ENCODE measurements around the gene ZNF516. TPM values are rescaled to one million over a fixed set of nuclear protein-coding genes. Genes with fewer than 3 reads are reported as not detected.
A peak's percentile ranks its signal among the peaks of the same experiment; 100 is the strongest.

Gene ZNF516
- total and polyA plus RNA-seq, 2 of the 13 experiments (the other 11 are each of a cell fraction or from before 2014, with no cell fraction given) = 16.6 to 18.7 TPM

- no peak for TF ChIP-seq AHDC1 (CRISPR knock-in tag; IDR thresholded peaks at IDR 0.05; ENCODE audit: borderline replicate concordance)
- no peak for TF ChIP-seq NFRKB (IDR thresholded peaks at IDR 0.05)
- peak; percentile 54; the same call in 1 of the 2 replicates for TF ChIP-seq MAX (IDR thresholded peaks at IDR 0.05)
- TF ChIP-seq ZNF792 (CRISPR knock-in tag; IDR thresholded peaks at IDR 0.05) = 0 out of 2 replicates have a peak, but pooled peaks have one; percentile 23
- TF ChIP-seq ZNF383 (CRISPR knock-in tag; IDR thresholded peaks at IDR 0.05; ENCODE audit: borderline replicate concordance) = no peak
- TF ChIP-seq PHF5A (CRISPR knock-in tag; IDR thresholded peaks at IDR 0.05; ENCODE audit: low read depth, unreplicated experiment) = no peak
- TF ChIP-seq ZNF605 (CRISPR knock-in tag; IDR thresholded peaks at IDR 0.05) = 0 out of 2 replicates have a peak, but pooled peaks have one; percentile 26
- peak; percentile 38; the same call in 1 of the 2 replicates for TF ChIP-seq ZNF746 (CRISPR knock-in tag; IDR thresholded peaks at IDR 0.05)
- 0 out of 2 replicates have a peak, but pooled peaks have one; percentile 35 for TF ChIP-seq HHEX (CRISPR knock-in tag; IDR thresholded peaks at IDR 0.05)
- TF ChIP-seq ZSCAN25 (CRISPR knock-in tag; IDR thresholded peaks at IDR 0.05) = 0 out of 2 replicates have a peak, but pooled peaks have one; percentile 68
- TF ChIP-seq ZNF687 (CRISPR knock-in tag; IDR thresholded peaks at IDR 0.05) = peak; percentile 63
- 0 out of 2 replicates have a peak, but pooled peaks have one; percentile 32 for TF ChIP-seq BHLHE40 (IDR thresholded peaks at IDR 0.05; ENCODE audit: low read length)
- no peak for TF ChIP-seq ZNF367 (CRISPR knock-in tag; IDR thresholded peaks at IDR 0.05; ENCODE audit: borderline replicate concordance)
- TF ChIP-seq PRMT3 (CRISPR knock-in tag; IDR thresholded peaks at IDR 0.05; ENCODE audit: borderline replicate concordance, low read depth) = no peak
- TF ChIP-seq THAP8 (CRISPR knock-in tag; IDR thresholded peaks at IDR 0.05; ENCODE audit: borderline replicate concordance) = no peak
- TF ChIP-seq ZUFSP (CRISPR knock-in tag; IDR thresholded peaks at IDR 0.05; ENCODE audit: borderline replicate concordance) = no peak
- no peak for TF ChIP-seq SUZ12 (IDR thresholded peaks at IDR 0.05; ENCODE audit: low read depth, low read length)
These were observed 143.0 kb downstream of the ZNF516 start (continued) for GRCh38 chr18:76351961-76352581.
